Neuronal stem cell (in vitro differentiated cells): ENCODE results near the gene CDK5R1. TPM values are rescaled to one million over a fixed set of nuclear protein-coding genes. Genes with fewer than 3 reads are reported as not detected.

Source experiments
- DNase-seq: peaks from one replicate; pipeline ENCODE4 v3.0.0-alpha.2; 2013; ENCODE audit warnings: low spot score
- H2AFZ ChIP-seq: one replicate; pipeline ENCODE4 v1.6.1; 2013; ENCODE audit warnings: mild to moderate bottlenecking, low read length, inconsistent platforms
- H2AK5ac ChIP-seq: 2 replicates; pipeline ENCODE4 v1.6.1; 2013; ENCODE audit warnings: low read depth, mild to moderate bottlenecking, inconsistent platforms, low read length, moderate library complexity, mixed read lengths
- H2BK120ac ChIP-seq: 2 replicates; pipeline ENCODE4 v1.6.1; 2013; ENCODE audit warnings: low read depth, mild to moderate bottlenecking, inconsistent platforms, low read length, moderate library complexity, mixed read lengths
- H2BK12ac ChIP-seq: one replicate; pipeline ENCODE4 v1.6.1; 2013; ENCODE audit warnings: low read length, inconsistent platforms
- H2BK15ac ChIP-seq: 2 replicates; pipeline ENCODE4 v1.6.1; 2013; ENCODE audit warnings: mild to moderate bottlenecking, low read length, inconsistent platforms, mixed read lengths
- H2BK5ac ChIP-seq: one replicate; pipeline ENCODE4 v1.6.1; 2013; ENCODE audit warnings: inconsistent platforms, mild to moderate bottlenecking, low read length, moderate library complexity
- H3K14ac ChIP-seq: one replicate; pipeline ENCODE4 v1.6.1; 2013; ENCODE audit warnings: low read length, inconsistent platforms
- H3K18ac ChIP-seq: 2 replicates; pipeline ENCODE4 v1.6.1; 2013; ENCODE audit warnings: low read length, inconsistent platforms
- H3K23ac ChIP-seq: 2 replicates; pipeline ENCODE4 v1.6.1; 2013; ENCODE audit warnings: low read depth, mild to moderate bottlenecking, mixed read lengths, low read length, inconsistent platforms; ENCODE audit not compliant: poor library complexity
- H3K27ac ChIP-seq: replicated peaks from 3 replicates; pipeline ENCODE4 v1.5.1; 2013; ENCODE audit warnings: low read length, inconsistent platforms
- H3K27me3 ChIP-seq, 3 experiments: 2 replicates each; pipeline ENCODE4 v1.6.1; 2013; ENCODE audit warnings: low read length in 3 of 3, mild to moderate bottlenecking in 2 of 3, inconsistent platforms in 1 of 3, low read depth in 1 of 3, mixed read lengths in 1 of 3, moderate library complexity in 1 of 3; ENCODE audit not compliant: control insufficient read depth in 3 of 3, insufficient read depth in 3 of 3
- H3K36me3 ChIP-seq, 2 donors: replicated peaks in 1 of 2; 2 replicates each; pipeline ENCODE4 v1.6.1; 2013; ENCODE audit warnings: low read length in 2 of 2; ENCODE audit not compliant: control insufficient read depth in 2 of 2, insufficient read depth in 2 of 2
- H3K4ac ChIP-seq: 2 replicates; pipeline ENCODE4 v1.6.1; 2013; ENCODE audit warnings: inconsistent platforms, mild to moderate bottlenecking, low read length, moderate library complexity
- H3K4me1 ChIP-seq, 2 donors: 1 replicate in 1 of 2; 2 replicates in 1 of 2; pipeline ENCODE4 v1.6.1; 2013; ENCODE audit warnings: low read length in 2 of 2, low read depth in 1 of 2; ENCODE audit not compliant: control insufficient read depth in 2 of 2, insufficient read depth in 1 of 2
- H3K4me2 ChIP-seq: one replicate; pipeline ENCODE4 v1.6.1; 2013; ENCODE audit warnings: mild to moderate bottlenecking, low read length, inconsistent platforms; ENCODE audit not compliant: insufficient read depth, poor library complexity, severe bottlenecking
- H3K4me3 ChIP-seq, 2 donors: 2 replicates each; pipeline ENCODE4 v1.5.1; 2013; ENCODE audit warnings: low read length in 2 of 2, mild to moderate bottlenecking in 2 of 2, inconsistent platforms in 1 of 2, moderate library complexity in 1 of 2
- H3K79me1 ChIP-seq: one replicate; pipeline ENCODE4 v1.6.1; 2013; ENCODE audit warnings: low read depth, mild to moderate bottlenecking, inconsistent platforms, low read length, moderate library complexity
- H3K9ac ChIP-seq: one replicate; pipeline ENCODE4 v1.6.1; 2013; ENCODE audit warnings: mild to moderate bottlenecking, low read depth, low read length, inconsistent platforms; ENCODE audit not compliant: poor library complexity
- H3K9me3 ChIP-seq, 2 donors: replicated peaks in 1 of 2; 2 replicates each; pipeline versions ENCODE3 to v1.6.1; 2013; ENCODE audit warnings: low read length in 2 of 2, mild to moderate bottlenecking in 2 of 2, inconsistent platforms in 1 of 2, low read depth in 1 of 2, mixed read lengths in 1 of 2, moderate library complexity in 1 of 2; ENCODE audit not compliant: control insufficient read depth in 2 of 2, insufficient read depth in 1 of 2
- H4K8ac ChIP-seq: one replicate; pipeline ENCODE4 v1.6.1; 2013; ENCODE audit warnings: low read depth, mild to moderate bottlenecking, inconsistent platforms, low read length, moderate library complexity
- H4K91ac ChIP-seq: one replicate; pipeline ENCODE4 v1.6.1; 2013; ENCODE audit warnings: low read length, low read depth, mild to moderate bottlenecking, inconsistent platforms; ENCODE audit not compliant: poor library complexity
- WGBS, 2 donors: extraction: QIAGEN DNeasy Blood & Tissue Kit; methylation state at CpG; one replicate each; pipeline ENCODE4 v1.1.7; 2013; ENCODE audit warnings: missing lambda C conversion rate in 2 of 2, mixed read lengths in 1 of 2; ENCODE audit not compliant: insufficient read length in 2 of 2, insufficient replicate concordance in 1 of 2; ENCODE audit errors: extremely low coverage in 2 of 2; 5-methylcytosine and 5-hydroxymethylcytosine counted together
- polyA plus RNA-seq, 2 experiments: library from polyadenylated mRNA; stranded (reverse); fragments of 200-250 nt; gene quantifications; one replicate each; pipeline ENCODE4 v1.2.3, GENCODE V29; 2013

The CDK5R1 gene
- polyA plus RNA-seq (2013, experiment 1 of 2): 5.4 TPM
- polyA plus RNA-seq (2013, experiment 2 of 2): 5.2 TPM

DNA sequence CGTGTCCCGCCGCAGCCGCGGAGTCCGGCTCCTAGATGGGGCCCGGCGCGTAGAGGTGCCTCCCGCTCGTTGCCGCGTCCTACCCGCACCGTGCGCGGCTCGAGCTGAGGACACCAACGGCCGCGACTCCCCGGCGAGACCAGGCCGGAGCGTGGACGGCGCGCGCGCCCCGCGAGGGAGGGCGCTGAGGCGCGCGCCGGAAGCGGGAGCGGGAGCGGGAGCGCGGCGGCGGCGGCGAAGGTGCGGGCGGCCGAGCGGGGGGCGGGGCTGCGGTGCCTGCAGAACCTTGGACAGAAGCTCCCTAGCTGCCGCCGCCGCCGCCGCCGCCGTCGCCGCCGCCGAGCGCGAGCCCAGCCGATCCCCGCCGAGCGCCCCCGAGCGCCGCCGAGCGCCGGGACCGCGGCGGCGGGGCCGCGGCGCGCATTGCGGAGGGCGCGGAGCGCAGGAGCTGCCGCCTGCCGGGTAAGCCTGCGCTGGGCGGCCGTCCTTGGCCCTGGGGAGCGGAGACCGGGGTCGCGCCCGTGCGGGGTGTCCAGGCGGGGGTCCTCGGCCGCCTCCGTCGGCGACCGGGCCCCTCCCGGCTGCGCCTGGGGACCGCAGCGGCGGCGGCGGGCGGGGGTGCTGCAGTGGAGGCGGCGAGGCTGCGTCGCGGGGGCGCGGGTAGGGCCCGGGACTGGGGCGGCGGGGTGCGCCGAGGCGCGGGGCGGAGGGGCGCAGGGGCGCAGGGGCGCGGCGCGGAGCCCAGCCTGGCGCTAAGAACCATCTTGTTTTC lies at the start of gene CDK5R1:
Gene CDK5R1 (plus strand): TSS at position 293 of the 772 bp plus-strand sequence. CDS start 628 bp downstream, outside the sequence.
- H3K14ac ChIP-seq: peak within 1 kb of the TSS; percentile 43
- H3K9ac ChIP-seq: peak within 1 kb of the TSS; percentile 85
- H3K4me1 ChIP-seq: peaks cover 26 to 32% of the 10 kb centered on the region in 2 donors
- peak within 1 kb of the TSS; percentile 79 for H3K27ac ChIP-seq
- peak within 1 kb of the TSS; percentile 69 for H2AK5ac ChIP-seq
- H3K23ac ChIP-seq: peak within 1 kb of the TSS; percentile 70
- H3K4ac ChIP-seq: peak within 1 kb of the TSS; percentile 5
- H4K91ac ChIP-seq: no peak within 1 kb of the TSS
- H3K79me1 ChIP-seq: peaks cover 12% of the 10 kb centered on the region
- no peaks in the 10 kb centered on the region for H3K9me3 ChIP-seq
- peak within 1 kb of the TSS; percentile 17 for H2BK12ac ChIP-seq
- peak within 1 kb of the TSS; percentile 83 for H2BK15ac ChIP-seq
- peak; percentile 79 for DNase-seq
- peak within 1 kb of the TSS; percentile 96 for H3K18ac ChIP-seq
- no peak within 1 kb of the TSS for H4K8ac ChIP-seq
- H2BK120ac ChIP-seq: no peak within 1 kb of the TSS
- peak within 1 kb of the TSS; percentile 93 for H2AFZ ChIP-seq
- peak within 1 kb of the TSS; percentile 73 for H3K4me2 ChIP-seq
- no peaks in the 10 kb centered on the region for H3K27me3 ChIP-seq
- H3K4me3 ChIP-seq: peak within 1 kb of the TSS; percentile 62 to 86
- H2BK5ac ChIP-seq: no peak within 1 kb of the TSS
- WGBS, 2 donors: no CpG with 5 or more reads among the region's 135 CpGs
- H3K36me3 ChIP-seq: peaks cover 17 to 47% of the 10 kb centered on the region in 2 donors

DNA sequence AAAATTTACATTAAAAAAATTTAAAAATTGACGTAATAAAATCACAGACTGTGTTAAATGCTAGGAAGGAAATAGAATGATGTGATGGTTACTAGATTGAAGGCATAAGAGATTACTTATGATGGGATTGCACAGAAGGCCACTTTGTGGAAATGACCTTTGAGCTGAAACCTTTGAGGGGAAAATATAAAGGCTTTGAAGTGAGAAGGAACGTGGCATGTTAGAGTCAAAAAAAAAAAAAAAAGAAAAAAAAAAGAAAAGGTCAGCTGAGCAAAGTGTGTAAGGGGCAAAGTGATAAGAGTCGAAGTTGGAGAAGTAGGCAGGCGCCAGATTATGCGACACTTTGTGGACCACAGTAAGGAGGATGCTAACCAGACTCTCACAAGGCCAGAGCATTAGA lies 46.1 kb upstream of the CDK5R1 start:
- Histone ChIP-seq H3K23ac (no peak overlapping the region), H2BK15ac (no peak overlapping the region), H3K4ac (no peak overlapping the region), H3K9me3 (peaks cover 10 to 11% of the 10 kb centered on the region in 2 donors), H3K79me1 (no peaks in the 10 kb centered on the region), H3K4me3 (no peak overlapping the region), H3K27me3 (no peaks in the 10 kb centered on the region), H3K27ac (no peak overlapping the region), H4K8ac (no peak overlapping the region), H3K36me3 (peaks cover 0 to 3% of the 10 kb centered on the region in 2 donors), H4K91ac (no peak overlapping the region), H3K18ac (no peak overlapping the region), H2BK12ac (no peak overlapping the region), H3K14ac (no peak overlapping the region), H2BK120ac (no peak overlapping the region), H3K4me1 (peaks cover 3% of the 10 kb centered on the region in 2 donors), H2AFZ (no peak overlapping the region), H3K4me2 (no peak overlapping the region), H3K9ac (no peak overlapping the region), H2AK5ac (no peak overlapping the region), H2BK5ac (no peak overlapping the region)
- WGBS, 2 donors: no CpG with 5 or more reads among the region's 5 CpGs
- DNase-seq: no peak

DNA sequence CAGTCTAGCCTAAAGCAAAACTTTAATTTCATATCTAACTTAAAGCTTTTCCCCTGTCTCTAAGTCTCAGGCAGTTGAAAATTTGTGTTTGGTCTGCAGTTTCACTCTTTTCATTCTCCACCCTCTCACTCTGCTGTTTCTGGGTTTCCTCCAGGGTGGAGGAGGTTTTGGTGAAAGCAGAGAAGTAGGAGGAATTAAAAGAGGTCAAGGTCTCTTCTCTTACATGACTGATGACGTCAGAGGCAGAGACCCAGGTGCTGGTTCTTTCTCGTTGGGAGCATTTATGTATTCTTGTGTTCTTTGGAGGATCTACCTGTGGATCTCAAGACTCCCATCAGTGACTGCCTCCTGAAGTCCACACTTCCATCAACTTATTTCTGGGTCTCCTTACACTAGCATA lies 44.9 kb upstream of the CDK5R1 start:
- Histone ChIP-seq H3K14ac (no peak overlapping the region), H2BK15ac (no peak overlapping the region)
- no CpG with 5 or more reads among the region's 2 CpGs for WGBS, 2 donors

DNA sequence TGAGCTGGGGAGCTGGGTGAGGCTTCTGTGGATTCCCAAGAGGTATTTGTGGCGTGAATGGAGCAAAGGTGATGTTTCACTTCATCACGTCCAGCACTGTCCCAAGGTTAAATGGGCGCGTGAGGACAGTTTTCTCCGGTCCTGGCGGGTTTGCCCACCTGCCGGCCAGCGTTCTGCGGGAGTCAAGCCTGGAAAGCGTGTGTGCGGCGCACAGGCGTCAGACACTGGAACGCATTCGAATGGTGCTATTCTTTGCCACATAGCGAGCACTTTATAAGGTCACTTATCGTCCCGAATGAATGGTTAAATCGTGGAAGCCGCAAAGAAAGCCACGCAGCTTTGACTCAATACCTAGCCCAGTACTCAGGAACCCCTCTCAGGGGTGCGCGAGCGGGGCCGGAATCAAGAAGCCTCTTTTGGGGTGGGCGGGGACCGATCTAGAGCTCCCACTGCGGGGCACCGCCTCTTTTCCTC lies 42.9 kb upstream of the CDK5R1 start:
- H3K9me3 ChIP-seq: peaks cover 5 to 10% of the 10 kb centered on the region in 2 donors
- H4K8ac ChIP-seq: no peak overlapping the region
- no peak overlapping the region for H2BK5ac ChIP-seq
- no peak overlapping the region for H2AK5ac ChIP-seq
- peak overlapping the region; percentile 44 for H3K18ac ChIP-seq
- H3K23ac ChIP-seq: no peak overlapping the region
- H3K4me2 ChIP-seq: peak overlapping the region; percentile 22
- H2BK120ac ChIP-seq: no peak overlapping the region
- no peak overlapping the region for H3K14ac ChIP-seq
- no CpG with 5 or more reads among the region's 29 CpGs for WGBS, 2 donors
- H3K27ac ChIP-seq: no peak overlapping the region
- H3K79me1 ChIP-seq: no peaks in the 10 kb centered on the region
- H2BK12ac ChIP-seq: no peak overlapping the region
- no peak for DNase-seq
- peaks cover 5 to 11% of the 10 kb centered on the region in 2 donors for H3K4me1 ChIP-seq
- H3K4ac ChIP-seq: no peak overlapping the region
- H3K4me3 ChIP-seq: peak overlapping the region in 1 of 2 donors; percentile 33
- H2BK15ac ChIP-seq: no peak overlapping the region
- H3K36me3 ChIP-seq: peaks cover 4 to 33% of the 10 kb centered on the region in 2 donors
- H4K91ac ChIP-seq: no peak overlapping the region
- H2AFZ ChIP-seq: peak overlapping the region; percentile 93
- no peaks in the 10 kb centered on the region for H3K27me3 ChIP-seq
- no peak overlapping the region for H3K9ac ChIP-seq

More for the DNA sequence above, 44.9 kb upstream of the CDK5R1 start:
- Histone ChIP-seq H2BK120ac (no peak overlapping the region), H4K8ac (no peak overlapping the region), H3K9ac (no peak overlapping the region), H3K4me2 (no peak overlapping the region), H3K79me1 (no peaks in the 10 kb centered on the region), H2AFZ (no peak overlapping the region), H3K27ac (no peak overlapping the region), H2AK5ac (no peak overlapping the region), H3K4me1 (peaks cover 5 to 10% of the 10 kb centered on the region in 2 donors), H3K4ac (no peak overlapping the region), H3K18ac (no peak overlapping the region), H2BK5ac (no peak overlapping the region), H3K9me3 (peaks cover 5 to 10% of the 10 kb centered on the region in 2 donors), H3K36me3 (peaks cover 0 to 13% of the 10 kb centered on the region in 2 donors), H3K23ac (no peak overlapping the region), H4K91ac (no peak overlapping the region), H3K4me3 (no peak overlapping the region), H3K27me3 (no peaks in the 10 kb centered on the region), H2BK12ac (no peak overlapping the region)
- no peak for DNase-seq
